H1 (cell line): ENCODE data around the gene WDFY4. TPM values are rescaled to one million over a fixed set of nuclear protein-coding genes. Genes with fewer than 3 reads are reported as not detected.

Source experiments
- ATF3 ChIP-seq: IDR thresholded peaks from 2 replicates; pipeline ENCODE4 v1.6.1; 2011; ENCODE audit warnings: low read depth, mild to moderate bottlenecking, low read length; ENCODE audit not compliant: insufficient read depth
- CHD7 ChIP-seq: fragments of 300-600 bp; sonication (generic); IDR thresholded peaks from 2 replicates; pipeline ENCODE4 v1.7.1; 2012; ENCODE audit warnings: low read length, moderate library complexity, mild to moderate bottlenecking, inconsistent platforms; ENCODE audit not compliant: insufficient replicate concordance
- RNF2 ChIP-seq: fragments of 200-900, 300-1000 bp; sonication (generic); IDR thresholded peaks from 2 replicates; pipeline ENCODE4 v1.7.1; 2016; ENCODE audit warnings: borderline replicate concordance, low read depth, mild to moderate bottlenecking, antibody characterized with exemption, low read length; ENCODE audit not compliant: poor library complexity, severe bottlenecking; ENCODE audit errors: missing control alignments
- polyA plus RNA-seq, 7 experiments: library from polyadenylated mRNA; depleted of rRNA in 3 of 7; stranded (reverse) in 5 of 7; unstranded in 2 of 7; fragments of >200 nt in 5 of 7; fragments of 200-250 nt in 2 of 7; gene quantifications; 1 replicate in 5 of 7; 2 replicates in 1 of 7; 4 replicates in 1 of 7; pipeline versions ENCODE4 v1.2.1 to v1.2.3, GENCODE V29; 2011 to 2013; ENCODE audit warnings: missing spikeins in 2 of 7, mixed read lengths in 2 of 7
- total RNA-seq: library from RNA; stranded (reverse); fragmentation: NEBNext Ultra II Directional; extraction: Animal tissue kit (Norgen Biotek cat#: 25700); gene quantifications from 2 replicates; pipeline ENCODE4 v1.2.1, GENCODE V29; 2021

Gene WDFY4
- total and polyA plus RNA-seq, 2 of the 8 experiments (the other 6 are each of a cell fraction or from before 2014, with no cell fraction given): not detected

- no peak for TF ChIP-seq CHD7
- no peak for TF ChIP-seq RNF2
- no peak for TF ChIP-seq ATF3
- TF ChIP-seq, all 59 proteins: peak for 0
Observed at GRCh38 chr10:49023752-49024151, 339.1 kb downstream of the WDFY4 start (continued).
